GM10266 (cell line): Measurements from ENCODE around the gene ATG2A.

Experiments
- DNase-seq: peaks from one replicate; pipeline ENCODE4 v3.0.0; 2012; ENCODE audit errors: extremely low spot score
- CTCF ChIP-seq: IDR thresholded peaks from 2 replicates; pipeline ENCODE4 v1.5.1; 2012; ENCODE audit warnings: mild to moderate bottlenecking, low read depth; ENCODE audit not compliant: control insufficient read depth, insufficient read depth; ENCODE audit errors: missing control alignments

The ATG2A gene

GRCh38 chr11:64875369-64876228 lies 41.4 kb downstream of the ATG2A start:
- no peak for TF ChIP-seq CTCF
- no peak for DNase-seq

- DNase-seq: no peak
- no peak for TF ChIP-seq CTCF
Measured at GRCh38 chr11:64874308-64875240, 42.4 kb downstream of the ATG2A start.

GRCh38 chr11:64872790-64873488 lies 44.1 kb downstream of the ATG2A start:
- no peak for DNase-seq
- no peak for TF ChIP-seq CTCF

GRCh38 chr11:64871492-64871891 lies 45.5 kb downstream of the ATG2A start:
- TF ChIP-seq CTCF: no peak
- no peak for DNase-seq

- no peak for TF ChIP-seq CTCF
- DNase-seq: no peak
Measured at GRCh38 chr11:64870893-64871466, 46.0 kb downstream of the ATG2A start.

- no peak for DNase-seq
- TF ChIP-seq CTCF: no peak
Measured at GRCh38 chr11:64870176-64870892, 46.7 kb downstream of the ATG2A start.
